HG02973 (cell line): ENCODE data around the gene MAST2.

Experiments
- ATAC-seq: cut with Tn5 transposase; IDR thresholded peaks from one replicate; pipeline ENCODE4 v1.9.1; 2021; ENCODE audit warnings: moderate library complexity; ENCODE audit not compliant: unreplicated experiment

The MAST2 gene

DNA sequence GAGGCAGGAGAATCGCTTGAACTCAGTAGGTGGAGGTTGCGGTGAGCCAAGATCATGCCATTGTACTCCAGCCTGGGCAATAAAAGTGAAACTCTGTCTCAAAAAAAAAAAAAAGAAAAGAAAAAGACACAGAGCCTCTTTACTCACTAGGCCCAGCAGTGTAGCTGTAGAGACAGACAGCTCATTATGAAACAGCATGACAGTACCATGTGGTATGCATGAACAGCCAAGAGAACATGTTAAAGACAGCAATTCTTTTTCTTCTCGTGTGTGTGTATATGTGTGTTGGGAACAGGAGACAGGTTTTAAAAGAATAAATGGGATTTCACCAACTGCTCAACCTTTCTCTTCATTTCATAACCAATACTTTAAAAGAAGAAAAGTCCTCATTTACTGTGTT, 210.2 kb downstream of the MAST2 start:
- no peak for ATAC-seq

DNA sequence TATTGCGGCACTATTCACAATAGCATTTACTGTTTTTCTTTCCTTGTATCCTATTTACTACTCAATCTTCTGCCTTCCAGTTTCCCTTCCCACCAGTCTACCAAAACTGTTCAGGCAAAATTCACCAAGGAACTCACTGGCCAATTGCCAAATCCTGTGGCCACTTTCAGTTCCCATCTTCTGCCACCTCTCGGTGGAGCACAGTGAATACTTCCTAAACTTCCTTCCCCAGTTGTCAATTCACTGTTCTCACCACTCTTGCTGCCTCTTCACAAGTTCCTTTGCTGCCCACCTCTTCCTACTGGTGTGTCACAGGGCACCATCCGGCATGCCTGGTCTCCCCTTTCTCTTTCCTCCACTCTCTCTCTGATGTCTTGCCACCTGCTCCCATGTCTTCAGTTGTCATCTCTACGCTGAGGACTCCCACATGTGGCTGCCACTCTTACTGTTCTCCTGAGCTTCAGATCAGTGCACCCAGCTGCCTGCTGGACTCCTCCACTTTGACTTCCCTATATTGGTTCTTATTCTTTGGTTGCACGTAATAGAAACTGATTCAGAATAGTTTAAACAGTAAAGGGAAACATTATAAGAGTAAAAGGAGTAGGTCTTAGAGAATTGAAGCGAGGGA, 214.6 kb downstream of the MAST2 start:
- ATAC-seq, result no peak

DNA sequence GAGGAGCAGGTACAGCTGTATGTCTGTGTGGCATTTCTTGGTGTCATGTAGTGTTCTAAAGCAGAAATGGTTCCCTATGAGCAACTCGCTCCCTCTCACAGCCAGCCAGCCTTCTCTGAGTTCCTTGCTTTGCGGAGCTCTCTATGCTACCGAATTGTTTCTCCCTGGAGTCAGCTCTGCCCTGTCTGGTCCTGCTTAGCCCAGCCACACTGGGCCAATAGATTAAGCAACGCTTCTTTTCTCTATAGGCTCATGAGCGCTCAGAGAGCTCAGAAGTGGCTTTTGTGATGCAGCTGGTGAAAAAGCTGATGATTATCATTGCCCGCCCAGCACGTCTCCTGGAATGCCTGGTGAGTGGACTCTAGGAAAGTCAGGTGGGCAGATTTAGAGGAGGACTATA, 215.9 kb downstream of the MAST2 start:
- no peak for ATAC-seq

- no peak for ATAC-seq
Measured at GRCh38 chr1:46020010-46020409, 216.6 kb downstream of the MAST2 start.

GRCh38 chr1:46021046-46021996, 217.9 kb downstream of the MAST2 start:
- ATAC-seq, result no peak

DNA sequence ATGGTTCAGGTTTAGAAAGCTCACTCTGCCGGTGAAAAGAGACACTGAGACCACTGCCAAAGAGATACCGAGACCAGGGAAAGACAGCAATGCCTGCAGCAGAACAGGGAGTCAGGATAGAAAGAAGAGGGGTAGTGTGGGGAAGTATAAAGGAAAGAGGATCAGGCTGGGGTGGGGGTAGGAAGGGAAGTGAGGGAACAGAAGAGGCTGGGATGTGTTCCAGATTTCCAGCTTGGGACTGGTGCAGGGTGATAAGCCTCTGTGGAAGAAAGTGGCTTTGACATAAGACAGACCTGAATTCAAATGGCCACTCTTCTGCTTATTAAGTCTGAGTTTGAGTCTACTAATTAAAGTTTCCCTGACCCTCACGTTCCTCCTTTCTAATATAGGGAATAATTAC, 223.1 kb downstream of the MAST2 start:
- ATAC-seq, result no peak

GRCh38 chr1:46027788-46028573, 224.6 kb downstream of the MAST2 start:
- ATAC-seq, result no peak

- ATAC-seq, result no peak
Measured at GRCh38 chr1:46030074-46030870, 226.9 kb downstream of the MAST2 start.

DNA sequence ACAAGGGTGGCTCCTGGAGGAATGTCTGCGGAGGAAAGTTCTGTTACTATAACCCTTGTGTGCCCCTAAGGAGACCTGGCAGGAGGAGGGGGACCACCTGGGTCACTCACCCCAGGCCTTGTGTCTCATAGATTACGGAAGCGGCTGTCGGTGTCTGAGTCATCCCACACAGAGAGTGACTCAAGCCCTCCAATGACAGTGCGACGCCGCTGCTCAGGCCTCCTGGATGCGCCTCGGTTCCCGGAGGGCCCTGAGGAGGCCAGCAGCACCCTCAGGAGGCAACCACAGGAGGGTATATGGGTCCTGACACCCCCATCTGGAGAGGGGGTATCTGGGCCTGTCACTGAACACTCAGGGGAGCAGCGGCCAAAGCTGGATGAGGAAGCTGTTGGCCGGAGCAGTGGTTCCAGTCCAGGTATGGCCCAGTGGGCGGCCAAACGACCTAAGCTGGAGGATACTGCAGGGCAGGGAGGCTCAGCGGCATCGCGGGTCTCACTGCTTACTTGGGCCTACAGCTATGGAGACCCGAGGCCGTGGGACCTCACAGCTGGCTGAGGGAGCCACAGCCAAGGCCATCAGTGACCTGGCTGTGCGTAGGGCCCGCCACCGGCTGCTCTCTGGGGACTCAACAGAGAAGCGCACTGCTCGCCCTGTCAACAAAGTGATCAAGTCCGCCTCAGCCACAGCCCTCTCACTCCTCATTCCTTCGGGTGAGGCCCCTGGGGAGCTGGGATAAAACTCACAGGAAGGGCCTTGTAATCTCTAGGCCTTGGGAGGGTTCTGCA, 227.7 kb downstream of the MAST2 start:
- no peak for ATAC-seq

GRCh38 chr1:46034601-46035516, 231.4 kb downstream of the MAST2 start:
- ATAC-seq, result no peak

DNA sequence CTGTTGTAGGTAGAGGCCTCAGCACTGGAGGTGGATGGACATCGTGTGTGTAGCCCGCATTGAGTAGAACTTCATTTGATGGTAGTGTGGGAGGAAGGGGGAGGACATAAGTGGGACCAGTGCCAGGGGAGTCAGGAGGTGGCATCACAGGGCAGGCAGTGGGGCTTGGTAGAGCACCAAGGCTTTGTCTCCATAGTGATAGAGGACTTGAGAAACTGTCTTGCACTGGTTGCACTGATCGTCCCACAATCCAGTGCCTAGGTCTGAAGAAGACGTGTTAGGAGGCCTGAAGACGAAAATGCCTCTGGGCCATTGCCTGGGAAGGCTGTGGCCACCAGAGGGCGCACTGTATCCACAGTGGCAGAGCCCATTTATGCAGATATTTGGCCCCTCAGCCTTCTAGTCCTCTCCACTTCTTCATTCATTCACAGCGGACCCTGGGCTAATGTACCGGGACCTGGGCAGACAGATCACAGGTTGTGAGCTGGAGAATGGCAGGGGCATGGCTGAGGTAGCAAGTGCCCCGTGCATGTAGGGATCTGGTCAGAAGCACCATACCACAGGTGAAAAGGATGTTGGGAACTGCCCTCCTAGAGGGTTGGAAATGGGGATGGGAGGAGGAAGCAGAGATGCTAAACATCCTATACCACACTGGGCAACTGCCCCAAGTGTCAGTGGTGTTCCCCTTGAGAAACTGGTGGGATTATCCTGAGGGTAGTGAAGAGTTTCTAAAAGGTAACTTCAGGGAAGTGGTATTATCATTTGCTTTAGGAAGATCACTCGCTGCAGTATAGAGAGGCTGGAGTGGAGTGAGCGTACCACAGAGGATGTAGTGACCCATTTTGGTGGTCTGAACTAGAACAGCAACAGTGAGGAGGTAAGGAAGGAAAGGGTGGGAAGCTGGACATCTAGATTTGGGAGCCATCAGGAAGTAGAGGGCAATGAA, 233.8 kb downstream of the MAST2 start:
- ATAC-seq, result no peak

DNA sequence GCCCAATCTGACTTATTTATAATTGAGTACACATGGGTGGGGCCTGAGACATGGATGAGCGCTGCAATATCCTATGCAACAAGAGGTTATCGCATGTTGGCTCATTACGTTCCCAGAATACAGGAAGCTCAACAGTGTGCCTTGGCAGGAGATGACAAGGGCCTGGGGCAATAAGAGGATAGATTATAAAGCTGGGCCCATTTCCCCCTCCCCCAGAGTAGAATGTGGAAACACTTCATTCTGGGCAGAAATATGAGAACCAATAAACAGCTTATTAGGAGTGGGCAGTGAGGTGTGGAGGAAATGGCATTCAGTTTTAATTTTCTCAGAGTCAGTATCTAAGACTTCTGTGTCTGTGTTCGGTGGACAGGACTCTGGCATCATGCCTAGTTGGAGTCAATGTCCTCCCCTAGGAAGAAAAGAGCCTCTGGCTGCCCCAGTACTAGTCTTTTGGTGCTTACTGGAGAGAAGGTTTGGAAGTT, 236.2 kb downstream of the MAST2 start:
- no peak for ATAC-seq

- no peak for ATAC-seq
Measured at GRCh38 chr1:46041551-46041950, 238.1 kb downstream of the MAST2 start.

DNA sequence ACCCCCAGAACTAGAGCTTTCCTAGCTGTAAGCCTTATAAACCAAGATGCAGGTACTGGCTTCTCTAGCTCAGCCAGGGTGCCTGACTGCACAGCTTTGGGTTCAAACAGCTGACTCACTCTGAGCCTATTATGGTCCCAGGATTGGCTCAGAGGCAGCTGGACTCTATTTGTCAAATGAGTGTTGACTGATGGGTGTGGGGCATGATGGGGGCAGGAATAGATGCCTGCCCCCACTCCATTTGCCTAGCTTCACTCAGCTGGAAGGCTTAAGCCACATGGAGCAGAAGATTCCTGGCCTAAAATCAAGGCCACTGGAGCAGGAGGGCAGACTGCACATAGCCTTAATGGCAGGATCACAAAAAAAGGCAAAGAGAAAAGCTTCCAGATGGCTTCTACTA, 238.6 kb downstream of the MAST2 start:
- no peak for ATAC-seq

GRCh38 chr1:46043458-46044017, 240.1 kb downstream of the MAST2 start:
- ATAC-seq, result peak; percentile 62

DNA sequence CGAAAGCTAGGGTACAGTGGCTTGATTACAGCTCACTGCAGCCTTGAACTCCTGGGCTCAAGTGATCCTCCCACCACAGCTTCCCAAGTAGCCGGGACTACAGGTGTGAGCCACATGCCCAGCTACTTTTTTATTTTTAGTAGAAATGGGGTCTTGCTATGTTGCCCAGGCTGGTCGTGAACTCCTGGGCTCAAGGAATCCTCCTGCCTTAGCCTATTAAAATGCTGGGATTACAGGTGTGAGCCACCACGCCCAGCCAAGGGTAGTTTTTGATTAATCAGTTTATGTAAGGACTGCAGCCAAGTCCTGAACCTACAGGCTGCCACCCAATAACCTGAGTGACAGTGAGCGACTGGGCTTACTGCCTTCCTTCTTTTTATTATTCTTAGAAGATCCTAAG, 240.7 kb downstream of the MAST2 start:
- ATAC-seq, result no peak

DNA sequence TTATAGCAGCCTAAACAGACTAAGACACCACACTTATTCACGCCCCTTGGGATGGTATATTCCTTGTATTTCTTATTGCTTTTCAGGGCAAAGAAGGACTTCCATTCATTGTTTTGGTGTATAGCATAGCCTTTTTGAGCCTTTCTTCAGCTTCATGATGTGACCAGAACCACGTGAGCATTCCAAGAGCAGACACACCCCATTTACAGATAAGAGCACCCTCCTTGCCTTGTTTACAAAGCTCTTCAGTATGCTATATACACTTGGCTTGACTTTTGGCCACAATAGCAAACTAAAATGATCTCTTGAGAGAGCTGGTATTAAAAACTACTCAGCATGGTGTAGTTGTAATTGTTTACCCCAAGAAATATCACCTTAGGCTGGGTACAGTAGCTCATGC, 250.3 kb downstream of the MAST2 start:
- no peak for ATAC-seq
